OCI-LY7 (cell line): ENCODE results near the gene PPID. TPM values are rescaled to one million over a fixed set of nuclear protein-coding genes. Genes with fewer than 3 reads are reported as not detected.
"Not testable (repeated sequence)": the region's sequence is repeated elsewhere in the genome, so short reads cannot be mapped to it uniquely, and the experiment has no call there.

ENCODE experiments used
- BruUV-seq: library from RNA; stranded (reverse); fragments of 400-500 nt; replicated peaks from 2 replicates; lab custom pipeline; 2021; lab: Mats Ljungman, UMichigan
- CTCF ChIA-PET: fragments of 300-600 bp; sonication (Branson Sonifier 250); formaldehyde crosslinking; loops from one replicate; lab custom pipeline; 2022; ENCODE audit warnings: antibody characterized with exemption; ENCODE audit not compliant: unreplicated experiment; lab: Charles Lee
- POLR2A ChIA-PET: fragments of 300-600 bp; sonication (Branson Sonifier 250); formaldehyde crosslinking; loops from one replicate; lab custom pipeline; 2022; ENCODE audit warnings: antibody characterized with exemption; lab: Charles Lee
- DNase-seq: peaks from one replicate; pipeline ENCODE4 v3.0.0-alpha.2; 2015; ENCODE audit warnings: low spot score
- H2AFZ ChIP-seq: fragments of 200-600 bp; sonication (generic), shearing (Covaris generic); 2 replicates; pipeline ENCODE4 v1.6.1; 2014; ENCODE audit warnings: mild to moderate bottlenecking, antibody characterized with exemption, low read length, moderate library complexity
- H3K27ac ChIP-seq: fragments of 200-600 bp; sonication (generic); 2 replicates; pipeline ENCODE4 v1.5.1; 2014; ENCODE audit warnings: mixed run types, low read depth, mild to moderate bottlenecking, moderate library complexity, low read length, inconsistent platforms; ENCODE audit not compliant: poor library complexity, severe bottlenecking
- H3K36me3 ChIP-seq: fragments of 200-600 bp; sonication (generic); 2 replicates; pipeline ENCODE4 v1.6.1; 2014; ENCODE audit warnings: mild to moderate bottlenecking, antibody characterized with exemption, low read length, moderate library complexity, mixed read lengths; ENCODE audit not compliant: insufficient read depth
- H3K4me1 ChIP-seq: fragments of 200-600 bp; sonication (generic); 2 replicates; pipeline ENCODE4 v1.5.1; 2014; ENCODE audit warnings: mild to moderate bottlenecking, low read length; ENCODE audit not compliant: insufficient read depth, poor library complexity, severe bottlenecking
- H3K4me2 ChIP-seq: fragments of 200-600 bp; sonication (generic); 2 replicates; pipeline ENCODE4 v1.6.1; 2014; ENCODE audit warnings: mild to moderate bottlenecking, low read length
- H3K4me3 ChIP-seq: fragments of 200-600 bp; sonication (generic); 2 replicates; pipeline ENCODE4 v1.5.1; 2014; ENCODE audit warnings: mild to moderate bottlenecking, low read depth, low read length; ENCODE audit not compliant: poor library complexity, severe bottlenecking
- H3K79me2 ChIP-seq: fragments of 200-600 bp; sonication (generic); 2 replicates; pipeline ENCODE4 v1.6.1; 2016; ENCODE audit warnings: low read depth, mild to moderate bottlenecking, low read length, moderate library complexity, mixed read lengths; ENCODE audit not compliant: insufficient read depth
- H3K9me2 ChIP-seq: fragments of 200-600 bp; sonication (generic); 2 replicates; pipeline ENCODE4 v1.6.1; 2016; ENCODE audit warnings: mild to moderate bottlenecking, low read length, mixed read lengths; ENCODE audit not compliant: insufficient read depth
- H3K9me3 ChIP-seq: fragments of 200-600 bp; sonication (generic); 2 replicates; pipeline ENCODE4 v1.6.1; 2014; ENCODE audit warnings: mild to moderate bottlenecking, mixed run types, low read length, mixed read lengths
- H4K20me1 ChIP-seq: fragments of 200-600 bp; sonication (generic); 2 replicates; pipeline ENCODE4 v1.6.1; 2014; ENCODE audit warnings: mild to moderate bottlenecking, antibody characterized with exemption, low read length, moderate library complexity, mixed read lengths; ENCODE audit not compliant: insufficient read depth
- CTCF ChIP-seq: fragments of 200-600 bp; sonication (generic); conservative IDR thresholded peaks from 2 replicates; pipeline ENCODE4 v1.5.1; 2014; ENCODE audit warnings: mild to moderate bottlenecking, antibody characterized with exemption, low read length, moderate library complexity, mixed read lengths
- EZH2phosphoT487 ChIP-seq: fragments of 200-600 bp; sonication (generic); IDR thresholded peaks from 2 replicates; pipeline ENCODE4 v1.6.1; 2018; ENCODE audit warnings: low read depth, borderline replicate concordance, mild to moderate bottlenecking, mixed run types, antibody characterized with exemption, low read length, moderate library complexity, mixed read lengths
- intact Hi-C: fragments of 100-400 bp; cut with micrococcal nuclease; formaldehyde crosslinking; loops from one replicate; pipeline ENCODE4 v1.10.0; 2022; ENCODE audit not compliant: unreplicated experiment
- total RNA-seq, 2 experiments: library from RNA; depleted of rRNA in 1 of 2; stranded (reverse); fragments of >200 nt in 1 of 2; shearing (Covaris generic) in 1 of 2; gene quantifications; 2 replicates each; pipeline ENCODE4 v1.2.3, GENCODE V29; 2014 to 2022

PPID gene
- total RNA-seq, 2 experiments from 2014 or later = 21.2 to 27.3 TPM

GRCh38 chr4:158666892-158667291 is 56.3 kb downstream of the PPID start:
- Histone ChIP-seq H3K4me2 (no peak overlapping the region), H2AFZ (no peak overlapping the region), H3K9me3 (no peaks in the 10 kb centered on the region), H3K27ac (no peak overlapping the region), H3K4me1 (peaks cover 7% of the 10 kb centered on the region), H3K79me2 (peaks cover 49% of the 10 kb centered on the region), H4K20me1 (peaks cover 20% of the 10 kb centered on the region), H3K4me3 (no peak overlapping the region), H3K36me3 (peaks cover 43% of the 10 kb centered on the region), H3K9me2 (no peaks in the 10 kb centered on the region)
- no peak for DNase-seq
- TF ChIP-seq EZH2phosphoT487 (no peak), CTCF (no peak)
- intact Hi-C loops = no loop called here
- CTCF ChIA-PET = no interaction called here
- POLR2A ChIA-PET = interaction anchor here (0.6 kb wide), 1 partner anchor 167 kb away, joined by 4 read pairs; no protein-coding TSS in a partner anchor
- BruUV-seq = no TSS peak

- ChIA-PET CTCF (no interaction called here), POLR2A (interaction anchor here (0.8 kb wide), 1 partner anchor 10 kb away, joined by 3 read pairs; no protein-coding TSS in a partner anchor)
- Histone ChIP-seq H3K79me2 (peaks cover 31% of the 10 kb centered on the region), H4K20me1 (peaks cover 10% of the 10 kb centered on the region), H3K4me3 (no peak overlapping the region), H3K9me2 (no peaks in the 10 kb centered on the region), H3K36me3 (peaks cover 43% of the 10 kb centered on the region), H3K4me1 (no peaks in the 10 kb centered on the region), H3K27ac (no peak overlapping the region), H3K4me2 (no peak overlapping the region), H3K9me3 (no peaks in the 10 kb centered on the region), H2AFZ (no peak overlapping the region)
- TF ChIP-seq EZH2phosphoT487 = no peak
- TF ChIP-seq CTCF = no peak
- no TSS peak for BruUV-seq
- DNase-seq = no peak
- intact Hi-C loops = no loop called here
These were observed 58.4 kb downstream of the PPID start for GRCh38 chr4:158664806-158665205.

- peaks cover 23% of the 10 kb centered on the region for H3K79me2 ChIP-seq
- H3K27ac ChIP-seq, BruUV-seq, intact Hi-C loops, H2AFZ ChIP-seq, H3K4me1 ChIP-seq, CTCF ChIA-PET, H3K9me2 ChIP-seq, H3K4me2 ChIP-seq, H4K20me1 ChIP-seq, H3K9me3 ChIP-seq, POLR2A ChIA-PET, H3K4me3 ChIP-seq, DNase-seq: not testable (repeated sequence)
- H3K36me3 ChIP-seq = peaks cover 37% of the 10 kb centered on the region
These were observed 59.2 kb downstream of the PPID start for GRCh38 chr4:158663707-158664625.

- H4K20me1 ChIP-seq, H3K4me1 ChIP-seq, H3K4me2 ChIP-seq, DNase-seq, intact Hi-C loops, H2AFZ ChIP-seq, H3K9me3 ChIP-seq, H3K27ac ChIP-seq, BruUV-seq, CTCF ChIA-PET, H3K4me3 ChIP-seq, H3K9me2 ChIP-seq, POLR2A ChIA-PET: not testable (repeated sequence)
- Histone ChIP-seq H3K36me3 (peaks cover 30% of the 10 kb centered on the region), H3K79me2 (peaks cover 16% of the 10 kb centered on the region)
These were observed 59.9 kb downstream of the PPID start for GRCh38 chr4:158663255-158663654.
